Endometrial microvascular endothelial cells (primary cell): ENCODE measurements around the gene OASL. TPM values are rescaled to one million over a fixed set of nuclear protein-coding genes. Genes with fewer than 3 reads are reported as not detected.

Source experiments
- in situ Hi-C: cut with HindIII; loops from 2 replicates; pipeline ENCODE4 v1.10.0; 2017; ENCODE audit warnings: low sequenced_read_pairs, low pct_unique_long_range_greater_than_20kb; ENCODE audit errors: inconsistent ontology term
- total RNA-seq: library from RNA; depleted of rRNA; stranded (reverse); fragments of >200 nt; gene quantifications from one replicate; pipeline ENCODE4 v1.2.3, GENCODE V29; 2015; ENCODE audit errors: inconsistent ontology term

Gene OASL
- total RNA-seq, 1 donor from 2014 or later: 3.9 TPM

DNA sequence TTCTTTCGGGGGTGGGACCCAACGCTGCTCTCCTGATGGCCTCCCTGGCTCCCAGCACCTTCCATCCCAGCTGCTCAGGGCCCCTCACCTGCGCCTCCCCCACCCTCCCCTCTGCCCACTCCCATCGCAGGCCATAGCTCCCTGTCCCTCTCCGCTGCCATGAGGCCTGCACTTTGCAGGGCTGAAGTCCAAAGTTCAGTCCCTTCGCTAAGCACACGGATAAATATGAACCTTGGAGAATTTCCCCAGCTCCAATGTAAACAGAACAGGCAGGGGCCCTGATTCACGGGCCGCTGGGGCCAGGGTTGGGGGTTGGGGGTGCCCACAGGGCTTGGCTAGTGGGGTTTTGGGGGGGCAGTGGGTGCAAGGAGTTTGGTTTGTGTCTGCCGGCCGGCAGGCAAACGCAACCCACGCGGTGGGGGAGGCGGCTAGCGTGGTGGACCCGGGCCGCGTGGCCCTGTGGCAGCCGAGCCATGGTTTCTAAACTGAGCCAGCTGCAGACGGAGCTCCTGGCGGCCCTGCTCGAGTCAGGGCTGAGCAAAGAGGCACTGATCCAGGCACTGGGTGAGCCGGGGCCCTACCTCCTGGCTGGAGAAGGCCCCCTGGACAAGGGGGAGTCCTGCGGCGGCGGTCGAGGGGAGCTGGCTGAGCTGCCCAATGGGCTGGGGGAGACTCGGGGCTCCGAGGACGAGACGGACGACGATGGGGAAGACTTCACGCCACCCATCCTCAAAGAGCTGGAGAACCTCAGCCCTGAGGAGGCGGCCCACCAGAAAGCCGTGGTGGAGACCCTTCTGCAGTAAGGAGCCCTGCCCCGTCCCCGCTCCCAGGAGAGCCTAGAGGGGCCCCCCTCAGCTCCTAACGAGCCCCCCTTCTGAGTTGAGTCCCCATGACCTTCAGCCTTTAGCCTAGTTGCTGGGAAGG is 60.5 kb downstream of the OASL start, which contains the start of gene HNF1A:
Gene HNF1A (plus strand): TSS at position 248 of the 924 bp plus-strand sequence. CDS start 226 bp downstream, at position 474.
- in situ Hi-C loops: no loop called here

DNA sequence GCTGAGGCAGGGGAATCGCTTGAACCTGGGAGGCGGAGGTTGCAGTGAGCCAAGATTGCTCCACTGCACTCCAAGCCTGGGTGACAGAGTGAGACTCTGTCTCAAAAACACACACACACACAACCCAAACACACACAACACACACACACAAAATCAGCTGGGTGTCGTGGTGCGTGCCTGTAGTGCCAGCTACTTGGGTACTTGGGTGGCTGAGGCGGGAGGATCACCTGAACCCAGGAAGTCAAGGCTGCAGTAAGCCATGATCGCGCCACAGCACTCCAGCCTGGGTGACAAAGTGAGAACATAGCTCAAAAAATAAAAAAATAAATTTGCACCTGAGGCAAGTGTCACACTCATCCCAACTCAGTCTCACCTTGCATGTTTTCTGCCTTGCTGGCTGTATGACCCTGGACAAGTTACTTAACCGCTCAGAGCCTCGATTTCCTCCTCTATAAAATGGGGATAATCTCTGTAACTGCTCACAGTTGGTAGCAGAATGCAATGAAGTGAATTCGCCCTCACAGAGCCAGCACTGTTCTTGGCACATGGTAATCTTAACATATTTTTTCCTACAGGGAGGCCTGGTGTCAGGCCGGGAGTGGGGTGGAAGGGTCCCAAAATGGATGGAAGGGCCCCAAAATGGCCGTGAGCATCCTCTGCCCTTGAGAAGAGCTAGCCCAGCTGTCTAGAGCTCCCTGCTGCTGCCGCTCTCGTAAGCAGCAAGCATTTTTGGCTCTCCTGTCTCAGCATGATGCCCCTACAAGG is 61.3 kb downstream of the OASL start:
- in situ Hi-C loops: no loop called here

DNA sequence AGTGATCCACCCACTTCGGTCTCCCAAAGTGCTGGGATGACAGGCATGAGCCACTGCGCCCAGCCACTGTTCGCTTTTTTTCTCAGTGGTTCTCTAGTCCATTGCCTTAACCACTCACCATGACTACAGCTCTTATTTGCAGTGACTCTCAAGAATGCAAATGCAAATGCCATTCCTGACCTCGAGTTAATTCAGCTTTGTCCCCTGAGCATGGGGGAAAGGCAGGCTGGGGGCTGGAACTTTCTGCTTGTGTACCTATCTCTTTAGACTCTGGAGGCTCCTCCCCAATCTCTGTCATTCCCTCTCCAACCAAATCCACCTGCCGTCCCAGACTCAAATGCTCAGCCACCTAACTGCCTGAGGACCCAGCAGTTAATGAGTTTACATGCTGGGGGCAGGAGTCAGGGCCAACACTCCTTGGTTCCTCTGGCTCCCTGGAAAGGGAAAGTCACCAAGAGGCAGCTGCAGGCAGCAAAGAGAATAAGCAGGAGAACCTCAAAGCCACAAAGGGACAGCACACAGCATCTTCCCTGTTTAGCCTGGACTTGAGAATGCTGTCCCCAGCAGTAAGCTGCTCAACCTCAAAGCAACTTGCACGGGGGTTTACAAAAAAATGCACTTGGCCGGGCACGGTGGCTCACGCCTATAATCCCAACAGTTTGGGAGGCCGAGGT is 66.0 kb downstream of the OASL start:
- in situ Hi-C loops: no loop called here

DNA sequence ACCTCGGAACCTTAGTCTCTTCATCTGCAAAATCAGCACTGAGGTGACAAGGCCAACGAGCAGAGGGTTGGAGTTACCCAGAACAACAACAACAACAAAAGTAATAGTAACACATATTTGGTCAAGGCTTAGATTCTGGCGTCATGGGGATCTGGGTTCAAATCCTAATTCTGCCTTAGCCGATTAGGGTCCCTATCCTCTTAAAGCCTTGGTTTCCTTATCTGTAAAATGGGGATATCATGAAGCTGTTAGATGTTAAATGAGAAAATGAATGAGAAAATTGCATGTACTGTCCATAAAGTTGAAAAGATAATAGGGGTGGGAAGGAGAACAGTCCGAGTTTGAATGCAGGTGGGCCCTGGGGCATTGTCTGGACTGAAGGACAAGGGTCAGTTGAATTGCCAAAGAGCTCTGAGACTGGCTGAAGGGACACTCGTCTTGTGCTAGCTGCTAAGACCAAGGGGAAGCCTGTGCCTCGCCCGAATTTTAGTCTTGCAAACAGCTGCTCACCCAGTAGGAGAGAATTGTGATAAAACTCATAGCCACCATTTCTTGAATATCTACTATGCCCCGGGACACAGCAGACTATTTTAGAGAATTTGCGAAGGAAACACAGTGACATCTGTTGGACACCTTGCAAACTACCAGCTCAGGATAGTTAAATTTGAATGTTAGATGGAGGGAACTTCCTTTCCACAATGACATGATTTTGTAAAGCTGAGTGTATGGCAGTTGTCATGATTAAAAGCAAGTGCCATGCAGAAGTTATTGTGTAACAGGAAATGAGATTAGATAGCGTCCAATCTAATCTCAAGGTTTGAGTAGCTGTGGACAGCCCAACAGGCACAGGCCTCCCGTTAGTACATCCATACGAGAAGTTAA is 67.5 kb downstream of the OASL start:
- in situ Hi-C loops: no loop called here

DNA sequence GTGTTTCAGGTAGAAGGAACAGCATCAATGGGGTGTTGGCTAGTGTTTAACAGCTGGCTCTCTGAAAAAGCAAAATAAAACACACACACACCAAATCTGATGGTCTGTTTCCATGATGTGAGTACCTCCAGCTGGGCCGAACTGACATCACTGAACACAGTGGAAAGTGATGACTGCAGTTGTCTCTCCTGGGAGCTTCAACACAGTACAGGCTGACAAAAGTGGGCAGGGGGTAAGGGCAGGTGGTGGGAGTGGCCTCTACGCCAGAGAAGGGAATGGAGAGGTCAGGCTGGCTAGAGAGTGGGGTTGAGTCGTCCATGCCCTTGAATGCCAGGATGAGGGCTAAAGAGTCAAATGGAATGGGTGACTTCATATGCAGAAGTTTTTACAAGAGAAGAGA is 68.7 kb downstream of the OASL start:
- in situ Hi-C loops: no loop called here

Other genes with a start within 250 kb of the OASL start
- gene SPPL3, start 134.9 kb downstream of the OASL start, total RNA-seq: 14.1 TPM
- not detected for gene HNF1A, start 60.7 kb downstream of the OASL start, total RNA-seq
- gene C12orf43, start 22.8 kb downstream of the OASL start, total RNA-seq: 12.8 TPM
- 2.3 TPM for gene P2RX7, start 93.6 kb upstream of the OASL start, total RNA-seq
- 49.0 TPM for gene P2RX4, start 170.9 kb upstream of the OASL start, total RNA-seq